ENCODE data around the gene SLC6A17.

The SLC6A17 gene

DNA sequence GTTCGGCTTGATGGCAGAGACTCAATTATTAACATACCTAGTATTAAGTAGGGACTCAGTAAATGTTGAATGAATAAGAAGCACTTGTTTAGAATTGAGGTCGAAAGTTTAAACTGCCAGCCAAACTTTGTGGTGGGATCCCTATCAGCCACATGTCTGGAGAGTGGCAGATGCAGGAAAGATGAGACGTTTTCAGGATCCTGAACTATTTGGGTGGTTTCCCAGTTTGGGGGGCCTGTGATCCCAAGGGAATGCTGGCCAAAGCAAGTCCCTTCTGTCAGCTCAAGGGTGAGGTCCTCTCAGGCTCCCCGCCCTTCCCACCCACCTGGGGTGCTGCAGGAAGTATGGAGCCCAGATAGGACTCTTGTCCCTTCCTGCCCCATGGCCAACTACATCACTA is 98.5 kb downstream of the SLC6A17 start:
- Histone ChIP-seq H3K4me3 (ENCODE audit: low read depth in 1 of 2, low read length in 2 of 2) (no peak overlapping the region), H3K27me3 (ENCODE audit: low read depth, low read length) (no peaks in the 10 kb centered on the region), H3K4me1 (ENCODE audit: control insufficient read depth in 1 of 2, insufficient read depth in 2 of 2, low read length in 2 of 2) (no peaks in the 10 kb centered on the region), H3K9me3 (ENCODE audit: control insufficient read depth in 1 of 2, low read length in 2 of 2) (no peaks in the 10 kb centered on the region), H3K36me3 (ENCODE audit: control insufficient read depth in 1 of 2, insufficient read depth in 2 of 2, low read length in 2 of 2) (no peaks in the 10 kb centered on the region), H3K27ac (ENCODE audit: low read length) (no peak overlapping the region)

DNA sequence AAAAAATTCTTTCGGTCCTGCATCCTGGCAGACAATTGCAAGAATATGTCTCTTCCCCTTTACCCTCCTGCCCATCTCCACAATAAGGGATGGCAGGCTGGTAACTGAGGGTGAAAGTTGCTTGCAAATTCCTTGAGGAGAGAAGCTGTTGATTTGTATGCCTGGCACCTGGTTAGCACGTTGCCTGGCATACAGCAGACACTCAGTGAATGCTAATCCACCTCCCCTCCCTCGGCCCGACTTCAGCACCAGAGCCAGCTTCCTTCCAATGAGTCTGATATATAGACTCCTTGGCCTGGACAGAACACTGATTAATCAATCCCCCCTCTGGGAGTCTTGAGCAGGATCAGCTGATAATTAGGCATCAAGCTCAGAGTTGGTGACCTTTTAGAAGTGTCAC is 99.0 kb downstream of the SLC6A17 start:
- H3K27me3 ChIP-seq (ENCODE audit: low read depth, low read length) = no peaks in the 10 kb centered on the region

DNA sequence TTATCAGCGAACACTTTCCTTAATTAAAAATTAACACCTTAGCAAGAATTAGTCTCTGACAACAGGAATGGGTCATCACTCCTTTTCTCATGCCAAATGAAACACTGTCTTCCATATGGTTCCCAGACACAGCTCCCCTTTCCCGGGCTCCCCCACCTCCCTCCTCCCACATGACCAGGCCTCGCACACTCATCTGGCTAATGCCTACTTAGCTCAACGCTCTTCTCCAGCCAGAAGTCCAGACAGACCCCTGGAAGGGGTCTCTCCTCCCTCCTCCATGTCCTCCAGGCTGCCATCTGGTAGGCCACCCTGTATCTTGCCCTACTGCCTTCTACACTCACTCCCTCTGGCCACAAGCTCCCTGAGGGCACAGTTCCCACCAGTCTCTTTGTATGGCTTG is 99.7 kb downstream of the SLC6A17 start:
- Histone ChIP-seq H3K36me3 (ENCODE audit: control insufficient read depth in 1 of 2, insufficient read depth in 2 of 2, low read length in 2 of 2) (no peaks in the 10 kb centered on the region), H3K9me3 (ENCODE audit: control insufficient read depth in 1 of 2, low read length in 2 of 2) (no peaks in the 10 kb centered on the region), H3K4me3 (ENCODE audit: low read depth in 1 of 2, low read length in 2 of 2) (no peak overlapping the region), H3K27me3 (ENCODE audit: low read depth, low read length) (no peaks in the 10 kb centered on the region), H3K4me1 (ENCODE audit: control insufficient read depth in 1 of 2, insufficient read depth in 2 of 2, low read length in 2 of 2) (no peaks in the 10 kb centered on the region), H3K27ac (ENCODE audit: low read length) (no peak overlapping the region)

More for the DNA sequence above, 99.0 kb downstream of the SLC6A17 start:
- H3K4me3 ChIP-seq (ENCODE audit: low read depth in 1 of 2, low read length in 2 of 2) = no peak overlapping the region
- H3K9me3 ChIP-seq (ENCODE audit: control insufficient read depth in 1 of 2, low read length in 2 of 2) = no peaks in the 10 kb centered on the region
- H3K36me3 ChIP-seq (ENCODE audit: control insufficient read depth in 1 of 2, insufficient read depth in 2 of 2, low read length in 2 of 2) = no peaks in the 10 kb centered on the region
- no peaks in the 10 kb centered on the region for H3K4me1 ChIP-seq (ENCODE audit: control insufficient read depth in 1 of 2, insufficient read depth in 2 of 2, low read length in 2 of 2)
- no peak overlapping the region for H3K27ac ChIP-seq (ENCODE audit: low read length)

DNA sequence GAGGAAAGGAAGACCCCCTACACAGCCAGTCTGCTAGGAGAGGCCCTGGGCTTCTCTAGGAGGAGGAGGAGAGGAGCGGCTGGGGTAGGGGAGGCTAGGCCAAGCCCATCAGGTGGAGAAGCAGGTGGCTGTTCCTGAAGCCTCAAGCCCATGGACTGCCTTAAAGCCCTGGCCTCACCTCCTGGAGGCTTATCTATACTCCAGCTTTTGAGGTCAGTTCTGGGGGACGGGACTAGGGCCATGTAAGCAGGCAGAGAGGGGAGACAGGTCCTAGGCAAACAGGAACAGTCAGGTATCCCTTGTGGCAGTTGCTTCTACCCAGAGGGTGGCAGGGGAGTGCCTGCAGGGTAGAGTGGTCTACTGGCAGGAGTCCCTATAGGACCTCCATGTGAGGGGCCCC is 100.5 kb downstream of the SLC6A17 start:
- H3K4me3 ChIP-seq (ENCODE audit: low read depth in 1 of 2, low read length in 2 of 2) = no peak overlapping the region
- H3K27me3 ChIP-seq (ENCODE audit: low read depth, low read length) = no peaks in the 10 kb centered on the region

More for the DNA sequence above, 100.5 kb downstream of the SLC6A17 start:
- H3K36me3 ChIP-seq (ENCODE audit: control insufficient read depth in 1 of 2, insufficient read depth in 2 of 2, low read length in 2 of 2) = no peaks in the 10 kb centered on the region
- H3K27ac ChIP-seq (ENCODE audit: low read length) = no peak overlapping the region
- H3K9me3 ChIP-seq (ENCODE audit: control insufficient read depth in 1 of 2, low read length in 2 of 2) = no peaks in the 10 kb centered on the region
- H3K4me1 ChIP-seq (ENCODE audit: control insufficient read depth in 1 of 2, insufficient read depth in 2 of 2, low read length in 2 of 2) = no peaks in the 10 kb centered on the region

Data from muscle layer of duodenum (tissue), 2 donors.